AG20443 (cell line): Measurements from ENCODE around the gene JMJD1C.
A peak's percentile ranks its signal among the peaks of the same experiment; 100 is the strongest.

ENCODE experiments used
- DNase-seq: peaks from one replicate; pipeline ENCODE4 v3.0.0; 2012; ENCODE audit warnings: low spot score, mixed read lengths

JMJD1C gene

DNA sequence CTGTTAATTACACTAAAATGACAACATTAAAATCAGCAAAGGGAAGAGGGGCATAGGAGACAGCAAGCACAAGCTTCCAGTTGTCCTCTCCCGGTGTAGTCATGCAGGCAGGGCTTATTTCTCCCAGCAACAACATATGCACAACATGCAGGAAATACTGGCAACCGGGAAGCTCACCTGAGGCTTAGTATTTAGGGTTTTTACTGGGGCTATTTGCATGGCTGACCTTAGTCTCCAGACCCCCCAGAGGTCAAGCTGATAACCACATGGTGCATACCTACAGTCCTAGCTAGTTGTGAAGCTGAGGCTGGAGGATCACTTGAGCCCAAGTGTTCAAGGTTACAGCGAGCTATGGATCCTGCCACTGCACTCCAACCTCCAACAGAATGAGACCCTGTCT is 12.8 kb upstream of the JMJD1C start:
- DNase-seq: no peak

GRCh38 chr10:63477927-63478326 is 12.2 kb upstream of the JMJD1C start:
- DNase-seq: no peak

DNA sequence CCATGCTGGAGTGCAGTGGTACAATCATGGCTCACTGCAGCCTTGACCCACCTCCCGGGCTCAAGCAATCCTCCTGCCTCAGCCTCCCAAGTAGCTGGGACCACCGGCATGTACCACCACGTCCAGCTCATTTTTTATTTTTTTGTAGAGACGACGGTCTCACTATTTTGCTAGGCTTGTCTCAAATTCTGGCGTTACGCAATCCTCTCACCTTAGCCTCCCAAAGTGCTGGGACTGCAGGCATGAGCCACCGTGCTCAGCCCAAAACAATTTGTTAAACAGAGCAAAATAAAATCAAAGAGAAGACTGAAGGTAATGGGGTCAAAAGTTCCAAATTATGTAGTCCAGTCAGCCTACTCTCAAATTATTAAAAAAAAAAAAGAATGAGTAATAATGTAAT is 8.7 kb upstream of the JMJD1C start:
- no peak for DNase-seq

- DNase-seq: no peak
Observed at GRCh38 chr10:63470928-63471327, 5.2 kb upstream of the JMJD1C start.

GRCh38 chr10:63468947-63469346 is 3.2 kb upstream of the JMJD1C start:
- DNase-seq: no peak

GRCh38 chr10:63467841-63468240 is 2.1 kb upstream of the JMJD1C start:
- peak; percentile 8 for DNase-seq

- peak; percentile 60 for DNase-seq
Observed at GRCh38 chr10:63466144-63466935, 563 bp upstream of the JMJD1C start.

- DNase-seq: no peak
Observed at GRCh38 chr10:63464402-63465292, 1.1 kb downstream of the JMJD1C start.

GRCh38 chr10:63462442-63462841 is 3.3 kb downstream of the JMJD1C start:
- no peak for DNase-seq

GRCh38 chr10:63458177-63458576 is 7.6 kb downstream of the JMJD1C start:
- DNase-seq: no peak

GRCh38 chr10:63457594-63457993 is 8.2 kb downstream of the JMJD1C start:
- no peak for DNase-seq

DNA sequence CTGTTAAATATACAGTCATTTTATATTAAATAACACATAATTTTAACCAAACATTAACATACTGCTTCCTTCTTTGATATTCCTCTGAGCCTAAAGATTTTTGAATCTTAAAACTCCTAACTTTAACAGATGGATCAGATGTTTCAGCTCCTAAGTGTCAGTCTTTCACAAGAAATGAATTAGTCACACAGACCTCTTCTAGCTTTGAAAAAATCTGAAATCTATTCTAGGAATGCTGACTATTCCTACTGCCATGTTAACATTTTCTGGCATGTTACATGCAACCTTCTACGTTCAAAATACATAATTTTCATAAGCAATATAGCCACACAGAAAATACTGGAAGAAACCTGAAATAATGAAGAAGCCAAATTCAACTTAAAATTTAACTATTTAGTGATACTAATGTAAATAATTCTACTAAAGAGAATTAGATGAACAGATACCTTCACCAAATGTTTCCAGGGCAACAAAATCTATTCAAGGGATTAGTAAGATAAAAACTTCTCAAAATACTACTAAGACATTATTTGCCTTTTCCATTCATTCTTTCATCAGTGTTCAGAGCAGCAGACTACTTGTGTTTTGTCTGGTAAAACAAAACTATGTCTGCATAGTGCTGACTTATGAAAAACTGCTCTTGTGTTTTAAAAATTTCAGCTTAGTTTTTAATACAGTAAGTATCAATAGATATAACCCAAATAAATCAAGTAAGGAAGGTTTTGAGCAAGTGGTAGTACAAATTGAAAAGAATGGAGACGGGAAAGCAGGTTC is 9.2 kb downstream of the JMJD1C start:
- peak; percentile 38 for DNase-seq

- DNase-seq: no peak
Observed at GRCh38 chr10:63455507-63455906, 10.3 kb downstream of the JMJD1C start.

- DNase-seq: no peak
Observed at GRCh38 chr10:63454631-63455030, 11.1 kb downstream of the JMJD1C start.

DNA sequence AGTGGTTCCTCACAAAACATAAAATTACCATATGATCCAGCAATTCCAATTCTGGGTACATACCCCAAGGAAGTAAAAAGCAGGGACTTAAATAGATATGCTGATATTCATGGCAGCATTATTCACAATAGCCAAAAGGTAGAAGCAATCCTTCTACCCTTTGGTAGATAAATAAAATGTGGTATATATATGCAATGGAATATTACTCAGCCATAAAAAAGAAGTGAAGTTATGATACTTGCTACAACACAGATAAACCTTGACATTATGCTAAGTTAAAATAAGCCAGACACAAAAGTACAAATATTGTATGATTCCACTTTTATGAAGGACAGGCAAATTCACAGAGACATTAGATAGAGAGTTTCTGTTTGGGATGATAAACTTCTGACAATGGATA is 13.3 kb downstream of the JMJD1C start:
- DNase-seq: no peak

GRCh38 chr10:63446716-63447440 is 18.9 kb downstream of the JMJD1C start:
- no peak for DNase-seq

DNA sequence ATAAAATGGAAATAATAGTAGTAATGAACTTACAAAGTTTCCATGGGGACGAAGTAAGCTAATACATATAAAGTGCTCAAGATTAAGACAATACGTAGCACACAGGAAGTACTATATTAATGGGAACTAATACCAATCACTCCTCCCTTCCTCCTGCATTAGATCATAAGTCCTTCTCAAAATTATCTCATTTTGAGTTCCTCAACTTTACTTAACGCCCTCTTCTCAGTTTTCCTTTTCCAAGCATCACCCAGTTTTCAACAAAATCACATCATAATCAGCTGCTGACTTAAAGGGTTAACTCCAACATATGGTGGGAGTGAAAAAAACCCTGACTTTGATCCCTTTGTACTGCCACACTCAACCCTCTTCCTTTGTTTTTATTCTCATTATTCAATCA is 24.4 kb downstream of the JMJD1C start:
- no peak for DNase-seq

GRCh38 chr10:63439607-63440006 is 26.2 kb downstream of the JMJD1C start:
- DNase-seq: no peak

DNA sequence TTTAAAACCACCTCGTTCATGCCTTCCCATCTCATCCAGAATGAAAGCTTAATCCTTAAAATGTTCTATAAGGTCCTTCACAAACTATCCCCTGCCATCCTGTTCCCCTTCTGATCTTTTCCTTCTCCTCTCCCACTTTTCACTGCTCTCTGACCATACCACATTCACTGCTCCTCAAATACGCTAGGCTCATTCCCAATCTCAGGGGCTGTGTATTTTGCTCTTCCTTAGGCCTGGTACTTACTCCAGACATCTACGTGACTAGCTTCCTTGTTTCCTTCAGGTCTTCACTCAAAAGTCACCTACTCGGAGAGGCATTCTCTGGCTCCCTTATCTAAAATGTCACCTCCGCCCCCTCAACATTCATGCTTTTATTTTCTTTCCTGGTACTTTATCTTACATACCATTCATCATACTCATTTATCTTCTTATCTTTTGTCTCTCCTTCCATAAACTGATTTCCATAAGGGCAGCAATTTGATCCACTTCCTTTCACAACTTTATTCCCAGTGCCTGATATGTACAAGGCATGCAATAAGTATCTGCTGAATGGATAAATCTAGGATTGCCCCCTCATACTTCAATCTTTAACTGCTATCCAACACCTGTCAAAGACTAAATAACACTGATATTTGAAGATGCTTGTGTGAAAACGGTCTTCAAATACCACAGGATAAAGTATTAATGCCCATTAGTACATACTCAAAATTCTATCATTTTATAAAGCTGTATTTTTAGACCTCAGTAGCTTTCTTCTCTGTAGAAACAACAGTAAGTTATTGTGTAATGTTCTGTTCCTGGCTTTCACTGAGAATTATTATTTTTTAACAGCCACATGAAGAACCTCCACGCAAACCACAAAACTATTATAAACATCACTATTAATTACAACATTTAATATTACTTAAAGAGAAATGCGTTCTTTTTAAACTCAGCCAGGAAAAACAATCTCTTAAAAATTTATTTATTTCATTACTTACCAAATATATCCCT is 27.0 kb downstream of the JMJD1C start:
- no peak for DNase-seq

DNA sequence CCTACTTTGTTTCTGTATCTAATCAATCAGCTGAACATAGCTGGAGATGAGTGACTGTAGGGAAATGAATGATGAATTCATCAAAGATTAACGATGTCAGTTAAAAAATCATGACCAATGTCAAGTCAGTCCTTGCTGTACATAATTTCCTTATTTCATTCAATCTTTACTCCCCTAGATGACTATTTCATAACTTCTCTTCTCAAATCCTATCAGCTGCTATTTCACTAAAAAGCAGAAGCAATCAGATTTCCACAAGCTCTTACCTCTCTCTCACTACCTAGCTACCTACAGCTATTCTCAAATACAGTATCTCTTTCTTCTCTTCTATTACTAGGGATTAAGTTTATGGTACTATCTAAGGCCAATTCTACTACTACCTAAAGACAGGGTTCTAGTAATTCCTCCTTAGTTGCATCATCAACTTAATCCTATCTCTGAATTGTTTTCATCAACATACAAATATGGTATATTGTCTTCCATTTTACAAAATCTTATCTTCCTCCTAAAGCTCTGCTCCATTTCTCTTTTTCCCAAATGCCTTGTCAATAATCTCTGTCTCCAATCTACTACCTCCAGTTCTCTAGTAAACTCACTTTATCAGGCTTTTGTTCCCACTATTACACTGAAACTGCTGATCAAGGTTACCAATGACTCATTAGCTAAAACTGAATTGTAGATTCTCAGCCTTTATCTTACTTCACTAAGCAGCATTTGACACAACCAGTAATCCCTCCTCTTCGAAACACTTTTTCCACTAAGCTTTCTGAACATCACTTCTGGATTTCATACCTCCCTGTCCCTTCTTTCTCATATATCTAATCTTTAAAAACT is 28.4 kb downstream of the JMJD1C start:
- DNase-seq: no peak
